Cortex of kidney (tissue), 1 donor: Measurements from ENCODE around the gene JPH3.
"Not testable (repeated sequence)": the region's sequence is repeated elsewhere in the genome, so short reads cannot be mapped to it uniquely, and the experiment has no call there.

Source experiments
- DNase-seq: peaks from one replicate; lab custom pipeline; 2025; lab: John Stamatoyannopoulos, UW

Gene JPH3

DNA sequence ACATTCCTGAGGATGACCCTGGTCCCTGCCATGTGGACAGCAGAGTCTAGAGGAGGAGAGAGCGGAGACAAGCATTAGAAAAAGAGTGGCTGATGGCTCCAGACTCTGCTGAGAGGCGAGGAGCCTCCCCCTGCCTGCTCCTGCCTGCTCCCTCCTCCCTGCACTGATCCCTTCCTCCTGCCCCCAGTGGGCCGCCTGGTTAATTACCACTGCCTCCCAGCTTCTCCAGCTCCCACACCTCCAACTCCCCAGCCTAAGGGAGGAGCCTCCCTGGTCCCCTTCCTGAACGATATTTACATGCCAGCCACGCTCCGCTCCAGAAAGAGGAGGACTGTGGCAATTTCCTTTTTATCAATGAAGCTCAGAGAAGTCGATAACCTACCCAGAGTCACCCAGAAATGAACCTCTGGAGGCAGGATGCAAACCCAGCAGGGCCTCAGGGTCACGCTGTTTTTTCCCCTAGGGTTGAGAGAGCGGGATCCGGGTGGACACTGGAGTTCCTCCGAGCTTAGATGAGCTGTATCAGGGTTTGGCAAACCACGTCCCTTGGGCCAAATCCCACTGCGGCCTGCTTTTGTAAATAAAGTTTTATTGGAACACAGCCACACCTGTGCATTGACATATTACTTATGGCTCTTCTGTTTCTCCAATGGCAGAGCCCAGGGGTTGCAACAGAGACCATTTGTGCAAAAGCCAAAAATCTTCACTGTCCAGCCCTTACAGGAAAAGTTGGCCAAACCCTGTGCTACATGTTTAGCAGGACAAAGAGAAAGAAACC lies 27.1 kb upstream of the JPH3 start:
- no peak for DNase-seq

DNA sequence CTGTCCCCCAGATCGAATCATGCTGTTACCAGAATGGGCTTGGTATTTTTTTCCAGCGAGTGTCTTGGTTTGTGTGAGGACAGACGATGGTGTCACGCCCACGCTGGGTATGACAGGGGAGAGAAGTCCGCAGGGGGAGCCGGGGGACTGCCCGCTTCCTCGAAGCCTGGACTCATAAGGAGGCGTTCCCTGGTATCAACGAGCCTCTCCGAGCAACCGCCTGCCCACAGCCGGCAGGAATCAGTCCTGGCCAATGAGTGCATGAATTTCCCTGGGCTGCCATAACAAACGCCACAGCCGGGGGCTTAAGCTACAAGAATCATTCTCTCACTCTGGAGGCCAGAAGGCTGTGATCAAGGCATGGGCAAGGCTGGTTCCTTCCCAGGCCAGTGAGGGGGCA lies 26.1 kb upstream of the JPH3 start:
- DNase-seq = no peak

DNA sequence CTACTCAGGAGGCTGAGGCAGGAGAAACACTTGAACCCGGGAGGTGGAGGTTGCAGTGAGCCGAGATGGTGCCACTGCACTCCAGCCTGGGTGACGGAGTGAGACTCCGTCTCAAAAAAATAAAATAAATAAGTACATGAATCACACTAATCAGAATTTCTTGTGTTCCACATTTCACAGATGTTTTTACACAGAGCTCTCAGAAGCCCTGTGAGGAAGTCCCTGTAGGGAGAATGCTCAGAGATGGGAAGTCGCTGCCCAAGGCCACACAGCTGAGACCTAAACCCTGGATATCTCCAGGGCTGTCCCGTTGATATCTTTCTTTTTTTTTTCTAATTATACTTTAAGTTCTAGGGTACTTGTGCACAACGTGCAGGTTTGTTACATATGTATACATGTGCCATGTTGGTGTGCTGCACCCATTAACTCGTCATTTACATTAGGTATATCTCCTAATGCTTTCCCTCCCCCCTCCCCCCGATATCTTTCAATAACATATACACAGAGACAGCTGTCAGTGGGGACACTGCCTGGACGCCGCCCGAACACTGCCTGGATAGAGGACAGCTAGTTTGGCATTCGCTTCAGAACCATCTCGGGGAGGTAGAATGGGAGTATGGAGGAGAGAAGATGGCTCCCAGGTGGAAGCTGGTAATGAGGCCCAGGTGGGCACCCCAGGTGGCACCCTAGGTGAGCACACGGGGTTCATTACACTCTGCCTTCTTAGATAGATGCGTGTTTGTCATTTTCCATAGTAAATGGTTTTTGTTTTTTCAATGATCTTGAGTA lies 24.0 kb upstream of the JPH3 start:
- not testable (repeated sequence) for DNase-seq

DNA sequence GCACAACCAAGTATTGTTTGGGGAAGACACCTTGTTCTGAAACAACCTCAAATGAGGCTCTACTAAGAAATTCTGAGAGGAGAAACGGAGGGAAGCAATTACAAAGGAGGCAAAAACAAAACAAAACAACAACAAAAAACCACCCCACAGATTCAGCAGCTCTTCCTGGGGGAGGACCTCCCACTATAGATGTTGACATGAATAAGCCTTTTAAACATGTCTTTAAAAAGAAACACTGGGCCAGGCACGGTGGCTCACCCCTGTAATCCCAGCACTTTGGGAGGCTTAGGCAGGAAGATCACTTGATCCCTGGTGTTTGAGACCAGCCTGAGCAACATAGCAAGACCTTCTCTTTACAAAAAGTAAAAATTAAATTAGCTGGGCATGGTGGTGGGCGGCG lies 22.6 kb upstream of the JPH3 start:
- no peak for DNase-seq

DNA sequence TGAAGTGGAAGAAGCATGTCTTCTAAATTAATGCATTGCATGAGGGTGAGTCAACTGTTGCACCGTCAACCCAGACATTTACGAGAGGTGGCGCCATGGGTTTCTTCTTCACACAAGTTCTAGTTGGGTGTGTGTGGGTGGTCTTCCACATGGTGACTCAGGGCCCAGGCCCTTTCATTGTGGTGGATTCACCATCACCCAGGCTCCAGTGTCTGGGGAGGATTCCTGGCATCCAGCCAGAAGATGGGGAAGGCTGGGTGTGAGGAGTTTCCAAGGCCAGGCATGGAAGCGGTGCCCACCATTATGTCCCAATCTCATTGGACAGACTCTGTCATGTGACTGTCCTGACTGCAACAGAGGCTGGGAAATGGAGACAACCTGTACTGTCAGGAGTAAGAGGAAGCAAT lies 21.4 kb upstream of the JPH3 start:
- DNase-seq = no peak

DNA sequence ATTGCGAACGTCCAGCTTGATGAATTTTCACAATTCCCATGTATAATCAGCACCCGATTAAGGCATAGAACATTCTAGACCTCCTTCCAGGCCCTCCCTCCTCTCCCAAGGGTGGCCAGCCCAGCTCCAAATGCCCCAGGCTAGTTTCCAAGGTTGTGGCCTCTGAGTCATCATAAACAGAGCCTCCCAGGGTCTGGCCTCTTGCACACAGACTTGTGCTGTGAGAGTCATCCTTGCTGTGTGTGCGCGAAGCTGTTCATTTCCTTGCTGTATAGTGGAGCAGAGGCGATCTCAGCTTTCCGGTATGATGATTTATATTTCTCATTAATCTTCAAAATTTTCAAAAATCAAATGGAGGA lies 20.5 kb upstream of the JPH3 start:
- DNase-seq = no peak

DNA sequence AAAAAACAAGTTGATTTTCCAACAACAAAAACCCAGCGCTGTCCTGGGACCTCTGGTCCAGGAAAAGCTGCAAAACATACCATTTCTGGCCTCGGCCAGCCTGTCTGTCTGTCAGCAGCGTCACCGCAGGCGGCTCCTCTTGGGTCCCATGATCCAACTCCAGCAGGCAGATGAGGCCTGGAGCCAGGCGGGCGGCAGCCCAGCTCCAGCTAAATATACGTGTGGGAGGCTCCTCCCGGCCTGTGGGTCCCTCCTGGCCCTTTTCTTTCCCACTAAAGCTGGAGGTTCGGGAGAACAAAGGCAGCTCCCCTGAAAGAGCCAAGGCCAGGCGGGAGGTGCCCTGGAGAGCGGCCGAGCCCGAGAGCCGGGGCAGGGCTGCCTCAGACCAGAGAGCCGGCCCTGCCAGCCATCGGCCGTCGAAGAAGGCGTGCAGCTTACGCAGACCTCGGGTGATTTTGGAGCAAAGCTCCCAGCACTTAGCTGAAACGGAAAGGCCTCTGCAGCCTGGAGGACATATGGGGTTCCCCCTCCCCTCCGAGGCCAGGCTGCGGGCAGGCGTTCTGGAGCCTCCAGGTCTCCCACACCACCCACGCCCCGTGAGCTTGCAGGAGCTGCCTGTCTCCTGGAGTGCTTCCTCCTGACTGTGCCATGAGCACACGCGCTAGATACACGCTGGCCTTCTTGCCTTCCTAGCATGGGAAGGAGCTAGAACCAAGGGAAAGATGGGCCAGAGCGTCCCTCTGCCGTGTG lies 19.9 kb upstream of the JPH3 start:
- no peak for DNase-seq

DNA sequence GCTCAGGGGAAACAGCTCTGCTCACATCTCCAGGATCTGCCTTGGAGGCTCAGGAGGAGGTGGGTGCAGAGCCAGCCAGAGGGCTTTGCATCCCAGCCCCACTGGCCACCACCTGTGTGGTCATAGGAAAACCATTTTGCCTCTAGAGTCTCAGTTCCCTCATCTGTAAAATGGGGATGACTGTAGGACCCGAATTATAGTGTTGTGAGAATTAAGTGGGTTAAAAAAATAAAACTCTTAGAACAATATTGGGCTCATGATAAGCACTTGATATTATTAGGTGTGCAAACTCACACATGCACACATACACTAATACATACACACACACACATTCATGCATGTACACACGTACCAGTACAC lies 19.4 kb upstream of the JPH3 start:
- DNase-seq = no peak

DNA sequence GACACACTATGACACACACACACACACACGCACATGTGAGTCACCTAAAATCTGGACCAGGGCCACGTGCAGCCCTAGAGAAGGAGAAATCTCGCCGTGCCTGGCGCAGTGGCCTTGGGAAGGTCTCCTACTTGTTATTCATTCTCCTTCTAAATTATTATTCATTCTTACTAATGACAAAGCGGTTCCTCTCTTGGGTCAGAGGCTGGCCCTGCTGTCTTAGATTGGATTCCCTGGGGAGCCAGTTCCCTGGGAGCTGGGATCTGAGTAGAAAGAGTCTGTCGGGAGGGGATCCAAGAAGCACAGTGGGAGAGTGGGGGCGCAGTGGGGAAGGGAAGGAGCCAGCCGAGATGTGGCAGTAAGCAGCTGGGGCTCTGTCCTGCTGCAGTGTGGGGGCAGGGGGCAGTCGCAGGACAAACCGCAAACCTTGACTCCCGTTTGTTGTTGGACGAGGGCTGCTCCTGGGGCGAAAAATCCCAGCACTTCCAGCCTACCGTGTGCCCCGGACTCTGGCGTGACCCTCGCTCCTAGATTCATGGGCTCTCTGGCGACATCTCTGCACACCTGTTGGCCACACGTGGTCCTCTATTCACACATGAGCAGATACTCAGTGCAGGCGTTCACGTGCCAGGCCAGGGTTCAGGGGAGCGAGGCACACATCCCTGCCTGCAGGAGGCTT lies 18.7 kb upstream of the JPH3 start:
- no peak for DNase-seq

DNA sequence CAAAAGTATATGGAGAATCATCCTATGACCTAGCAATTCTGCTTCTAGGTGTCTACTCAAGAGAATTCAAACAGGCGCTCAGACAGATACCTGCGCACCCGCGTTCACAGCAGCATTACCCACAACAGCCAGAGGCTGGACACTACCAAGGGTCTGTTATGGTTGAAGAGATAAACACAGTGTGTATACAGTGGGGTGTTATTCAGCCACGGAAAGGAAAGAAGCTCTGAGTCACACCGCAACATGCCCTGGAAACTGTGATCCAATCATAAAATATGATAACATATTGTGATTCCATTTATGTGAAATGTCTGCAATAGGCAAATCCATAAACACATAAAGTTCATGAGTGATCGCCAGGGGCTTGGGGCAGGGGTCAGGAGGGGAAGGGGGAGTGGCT lies 18.0 kb upstream of the JPH3 start:
- no peak for DNase-seq

DNA sequence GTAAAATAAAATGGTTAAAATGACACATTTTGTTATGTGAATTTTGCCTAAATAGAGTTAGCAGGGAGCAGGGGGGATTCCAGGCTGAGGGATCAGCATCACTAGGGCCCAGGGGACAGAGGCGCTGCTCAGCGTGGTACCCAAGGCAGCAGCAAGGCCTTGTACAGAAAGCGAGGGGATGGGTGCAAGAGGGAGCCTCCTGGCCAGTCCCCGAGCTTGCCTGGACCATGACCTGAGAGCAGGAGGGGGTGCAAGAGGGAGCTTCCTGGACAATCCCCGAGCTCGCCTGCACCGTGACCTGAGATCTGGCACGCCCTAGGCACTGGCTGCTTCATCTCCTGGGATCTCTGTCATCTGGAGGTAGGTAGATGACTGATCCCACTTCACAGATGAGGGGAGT lies 17.3 kb upstream of the JPH3 start:
- no peak for DNase-seq

DNA sequence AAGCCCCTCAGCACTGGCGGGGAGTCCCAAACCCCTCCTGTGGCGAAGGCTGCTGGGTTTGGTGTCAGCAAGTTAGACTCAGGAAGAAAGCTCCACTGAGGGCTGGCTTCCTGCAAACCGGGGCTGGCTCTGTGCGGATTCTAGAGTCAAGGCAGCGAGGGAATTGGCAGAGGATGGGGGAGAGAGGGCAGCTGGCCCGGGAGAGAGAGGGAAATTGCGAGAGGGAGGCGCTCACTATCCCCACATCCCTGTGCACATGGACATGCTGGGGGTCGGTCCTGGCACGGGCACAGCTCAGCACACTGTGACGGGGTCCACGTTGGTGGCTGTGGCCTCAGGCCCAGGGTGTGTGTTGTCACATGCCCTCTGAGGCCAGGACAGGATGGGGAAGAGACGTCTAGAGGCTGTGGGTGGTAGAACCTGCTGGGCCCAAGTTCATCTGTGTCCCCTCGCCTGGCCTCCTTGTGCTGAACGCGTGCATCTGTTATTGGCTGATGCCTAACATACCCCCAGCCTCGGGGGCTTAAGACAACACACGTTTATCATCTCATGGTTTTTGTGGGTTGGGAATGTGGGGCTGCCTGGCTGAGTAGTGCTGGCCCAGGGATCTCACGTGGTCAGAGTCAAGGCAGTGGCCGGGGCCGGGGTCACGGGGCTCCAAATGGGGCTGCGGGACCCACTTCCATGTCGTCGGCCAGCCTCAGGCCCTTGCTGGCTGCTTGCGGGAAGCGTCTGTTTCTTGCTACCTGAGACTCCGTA lies 16.7 kb upstream of the JPH3 start:
- no peak for DNase-seq

DNA sequence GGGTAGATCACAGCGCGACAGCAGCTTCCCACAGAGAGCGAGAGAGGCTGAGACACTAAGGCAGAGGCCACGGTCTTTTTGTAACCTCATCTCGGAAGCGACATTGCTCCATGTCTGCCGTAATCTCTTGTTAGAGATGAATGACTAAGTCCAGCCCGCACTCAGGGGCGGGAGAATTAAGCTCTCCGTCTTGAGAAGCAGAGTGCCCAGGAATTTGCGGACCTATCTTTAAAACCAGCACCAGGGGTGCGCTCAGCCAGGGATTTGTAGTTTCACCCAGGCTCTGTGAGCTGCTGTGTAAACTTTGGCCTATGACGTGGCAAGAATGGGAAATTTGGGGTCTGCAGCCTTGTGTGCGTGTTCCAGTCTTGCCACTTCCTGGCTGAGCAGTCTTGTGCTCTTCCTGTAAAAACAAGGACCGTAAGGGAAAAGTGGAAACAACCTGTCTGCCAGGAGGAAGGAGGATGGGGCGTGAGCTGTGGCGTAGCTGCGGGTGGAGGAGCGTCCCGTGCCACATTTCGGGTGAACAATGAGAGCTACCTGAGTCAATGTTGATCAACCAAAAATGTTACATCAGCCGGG lies 16.0 kb upstream of the JPH3 start:
- DNase-seq = no peak

DNA sequence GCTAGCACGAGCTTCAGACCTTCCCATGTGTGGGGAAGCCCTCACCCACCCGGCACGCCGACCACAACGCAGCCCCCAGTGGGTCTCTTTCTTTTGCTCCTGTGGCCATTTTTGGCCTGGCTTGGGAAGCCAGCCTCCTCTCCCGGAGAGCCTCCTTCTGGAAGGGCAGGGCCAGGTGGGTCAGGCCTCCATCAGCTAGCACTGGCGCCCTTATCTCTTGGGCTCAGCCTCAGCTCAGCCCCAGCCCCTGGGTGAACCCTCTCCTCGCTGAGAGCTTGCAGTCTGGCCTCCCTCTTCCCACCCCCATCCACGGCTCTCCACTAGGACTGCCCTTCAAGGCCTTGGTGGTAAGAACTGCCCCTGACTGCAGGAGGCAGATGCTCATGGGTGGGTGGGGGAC lies 14.7 kb upstream of the JPH3 start:
- no peak for DNase-seq

DNA sequence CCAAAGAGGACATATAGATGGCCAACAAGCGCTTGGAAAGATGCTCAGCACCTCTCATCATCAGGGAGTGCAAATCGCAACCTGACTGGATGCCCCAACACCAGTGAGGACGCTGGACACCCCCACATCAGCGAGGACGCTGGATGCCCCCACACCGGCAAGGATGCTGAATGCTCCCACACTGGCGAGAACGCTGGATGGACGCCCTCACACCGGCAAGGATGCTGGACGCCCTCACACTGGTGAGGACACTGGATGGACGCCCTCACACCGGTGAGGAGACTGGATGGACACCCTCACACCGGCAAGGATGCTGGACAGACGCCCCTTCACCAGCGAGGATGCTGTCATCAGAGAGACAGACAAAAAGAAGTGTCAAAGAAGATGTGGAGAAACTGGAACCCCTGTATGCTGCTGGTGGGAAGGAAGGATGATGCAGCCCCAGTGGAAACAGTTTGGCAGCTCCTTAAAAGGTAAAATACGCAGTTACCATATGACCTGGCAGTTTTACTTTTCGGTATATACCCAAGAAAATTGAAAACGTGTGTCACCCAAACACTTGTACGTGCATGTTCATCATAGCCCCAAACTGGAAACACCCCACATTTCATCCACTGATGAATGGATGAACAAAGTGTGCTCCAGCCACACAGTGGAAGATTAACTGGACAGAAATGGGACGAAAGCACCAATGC lies 10.1 kb upstream of the JPH3 start:
- DNase-seq = no peak

DNA sequence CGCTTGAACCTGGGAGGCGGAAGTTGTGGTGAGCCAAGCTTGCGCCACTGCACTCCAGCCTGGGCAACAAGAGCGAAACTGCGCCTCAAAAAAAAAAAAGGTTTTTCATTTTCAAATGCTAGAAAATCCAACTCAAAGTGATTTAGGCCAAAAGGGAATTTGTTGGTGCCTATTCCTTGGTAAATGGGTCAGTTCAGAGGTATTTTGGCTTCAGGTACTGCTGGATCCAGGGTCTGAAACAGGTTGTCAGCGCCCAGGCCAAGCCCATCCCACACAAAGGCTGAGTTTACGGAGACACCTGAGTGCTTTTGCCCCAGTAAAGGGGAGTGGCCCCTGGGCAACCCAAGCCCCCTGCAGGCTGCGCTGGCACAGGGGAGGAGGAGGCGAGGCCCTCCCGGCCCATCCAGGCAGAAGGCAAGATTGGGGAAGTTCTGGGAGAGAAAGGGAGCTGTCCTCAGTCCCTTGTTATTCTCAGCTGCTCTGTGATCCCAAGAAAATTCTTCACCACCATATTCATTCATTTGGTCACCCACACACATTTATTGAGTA lies 8.5 kb upstream of the JPH3 start:
- no peak for DNase-seq

DNA sequence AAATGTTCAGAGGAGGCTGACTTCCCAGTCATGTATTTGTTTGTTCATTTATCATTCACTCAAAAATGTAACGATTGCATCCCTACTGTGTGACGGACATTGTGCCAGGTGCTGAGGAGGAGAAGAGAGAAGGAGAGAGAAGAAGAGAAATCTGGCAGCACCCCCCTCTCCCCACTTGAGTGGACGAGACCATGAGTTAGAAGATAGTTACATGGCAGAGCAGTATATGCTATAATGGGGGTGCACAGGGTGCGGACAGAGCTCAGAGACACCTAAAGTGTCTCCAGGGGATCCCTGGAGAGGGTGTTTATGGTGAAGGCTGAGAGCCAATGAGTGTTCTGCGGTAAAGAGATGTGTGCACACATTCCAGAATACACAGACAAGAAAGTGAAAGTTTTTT lies 6.6 kb upstream of the JPH3 start:
- DNase-seq = no peak

DNA sequence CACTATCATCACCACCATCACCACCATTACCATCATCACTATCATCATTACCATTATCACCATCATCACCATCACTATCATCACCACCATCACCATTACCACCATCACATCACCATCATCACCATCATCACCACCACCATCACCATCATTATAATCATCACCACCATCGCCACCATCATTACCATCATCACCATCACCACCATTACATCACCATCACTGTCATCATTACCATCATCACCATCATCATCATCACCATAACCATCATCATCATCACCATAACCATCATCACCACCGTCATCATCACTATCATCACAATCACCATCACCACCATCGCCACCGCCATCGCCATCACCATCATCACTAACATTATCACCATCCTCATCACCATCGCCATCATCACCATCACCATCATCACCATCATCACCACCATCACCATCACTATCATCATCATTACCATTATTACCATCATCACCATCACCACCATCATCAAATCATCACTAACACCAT lies 4.9 kb upstream of the JPH3 start:
- DNase-seq = no peak

DNA sequence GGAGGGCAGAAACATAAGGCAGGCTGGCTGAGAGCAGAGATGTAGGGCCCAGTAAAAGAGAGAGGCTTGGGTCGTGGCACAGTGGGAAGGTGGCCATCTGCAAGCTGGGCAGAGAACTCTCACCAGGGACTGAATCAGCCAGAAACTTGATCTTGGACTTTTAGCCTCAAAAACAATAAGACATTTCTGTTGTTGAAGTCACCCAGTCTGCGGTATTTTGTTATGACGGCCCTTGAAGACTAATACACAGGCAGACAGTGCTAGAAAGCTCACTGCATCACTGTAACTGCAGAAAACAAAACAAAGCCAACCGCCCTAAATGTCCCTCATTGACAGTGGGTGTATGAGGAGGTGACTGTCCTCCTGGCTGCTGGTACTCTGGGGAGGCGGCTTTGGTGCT lies 3.9 kb upstream of the JPH3 start:
- DNase-seq = no peak

DNA sequence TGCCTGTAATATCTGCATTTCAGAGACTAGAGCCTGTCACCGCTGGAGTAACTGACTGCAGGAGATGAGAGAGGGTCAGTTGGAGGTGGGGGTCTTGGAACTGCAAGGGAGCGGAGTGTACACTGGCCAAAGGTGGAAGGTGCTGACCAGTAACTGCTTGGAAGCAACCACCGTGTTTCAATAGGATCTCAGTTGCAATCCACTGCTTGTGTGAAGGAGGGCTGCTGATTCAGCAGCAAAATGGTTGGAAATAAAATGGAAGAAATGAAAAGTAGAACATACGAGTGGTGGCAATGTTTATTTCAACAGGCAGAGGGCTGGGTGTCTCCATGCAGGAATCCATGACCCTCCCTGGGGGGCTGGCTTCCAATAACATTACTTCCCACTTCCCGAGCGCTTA lies 2.1 kb upstream of the JPH3 start:
- DNase-seq = no peak
